ENCODE data around the gene ERC2. TPM values are rescaled to one million over a fixed set of nuclear protein-coding genes. Genes with fewer than 3 reads are reported as not detected.

The ERC2 gene
- total and polyA plus RNA-seq, 2 of the 8 experiments (the other 6 are each of a cell fraction or from before 2014, with no cell fraction given) = 16.4 to 22.8 TPM

DNA sequence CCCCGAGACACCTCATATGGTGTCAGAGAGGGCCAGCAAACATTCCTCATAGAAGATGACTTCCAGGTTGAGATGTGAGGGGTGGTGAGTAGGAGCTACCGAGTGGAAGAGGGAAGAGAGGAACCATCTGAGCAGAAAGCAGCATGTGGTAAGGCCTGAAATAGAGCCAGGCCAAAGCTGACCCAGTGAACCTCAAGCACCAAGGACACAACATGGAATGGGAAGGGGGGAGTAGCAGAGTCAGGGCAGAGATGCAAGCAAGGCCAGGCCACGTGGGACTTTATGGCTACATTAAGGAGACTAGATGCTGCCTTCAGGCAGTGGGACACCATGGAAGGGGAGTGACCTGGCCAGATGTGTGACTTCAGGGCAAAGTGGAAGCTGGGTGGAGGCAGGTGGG lies 942.8 kb downstream of the ERC2 start (continued):
- TF ChIP-seq, protein P1, sequence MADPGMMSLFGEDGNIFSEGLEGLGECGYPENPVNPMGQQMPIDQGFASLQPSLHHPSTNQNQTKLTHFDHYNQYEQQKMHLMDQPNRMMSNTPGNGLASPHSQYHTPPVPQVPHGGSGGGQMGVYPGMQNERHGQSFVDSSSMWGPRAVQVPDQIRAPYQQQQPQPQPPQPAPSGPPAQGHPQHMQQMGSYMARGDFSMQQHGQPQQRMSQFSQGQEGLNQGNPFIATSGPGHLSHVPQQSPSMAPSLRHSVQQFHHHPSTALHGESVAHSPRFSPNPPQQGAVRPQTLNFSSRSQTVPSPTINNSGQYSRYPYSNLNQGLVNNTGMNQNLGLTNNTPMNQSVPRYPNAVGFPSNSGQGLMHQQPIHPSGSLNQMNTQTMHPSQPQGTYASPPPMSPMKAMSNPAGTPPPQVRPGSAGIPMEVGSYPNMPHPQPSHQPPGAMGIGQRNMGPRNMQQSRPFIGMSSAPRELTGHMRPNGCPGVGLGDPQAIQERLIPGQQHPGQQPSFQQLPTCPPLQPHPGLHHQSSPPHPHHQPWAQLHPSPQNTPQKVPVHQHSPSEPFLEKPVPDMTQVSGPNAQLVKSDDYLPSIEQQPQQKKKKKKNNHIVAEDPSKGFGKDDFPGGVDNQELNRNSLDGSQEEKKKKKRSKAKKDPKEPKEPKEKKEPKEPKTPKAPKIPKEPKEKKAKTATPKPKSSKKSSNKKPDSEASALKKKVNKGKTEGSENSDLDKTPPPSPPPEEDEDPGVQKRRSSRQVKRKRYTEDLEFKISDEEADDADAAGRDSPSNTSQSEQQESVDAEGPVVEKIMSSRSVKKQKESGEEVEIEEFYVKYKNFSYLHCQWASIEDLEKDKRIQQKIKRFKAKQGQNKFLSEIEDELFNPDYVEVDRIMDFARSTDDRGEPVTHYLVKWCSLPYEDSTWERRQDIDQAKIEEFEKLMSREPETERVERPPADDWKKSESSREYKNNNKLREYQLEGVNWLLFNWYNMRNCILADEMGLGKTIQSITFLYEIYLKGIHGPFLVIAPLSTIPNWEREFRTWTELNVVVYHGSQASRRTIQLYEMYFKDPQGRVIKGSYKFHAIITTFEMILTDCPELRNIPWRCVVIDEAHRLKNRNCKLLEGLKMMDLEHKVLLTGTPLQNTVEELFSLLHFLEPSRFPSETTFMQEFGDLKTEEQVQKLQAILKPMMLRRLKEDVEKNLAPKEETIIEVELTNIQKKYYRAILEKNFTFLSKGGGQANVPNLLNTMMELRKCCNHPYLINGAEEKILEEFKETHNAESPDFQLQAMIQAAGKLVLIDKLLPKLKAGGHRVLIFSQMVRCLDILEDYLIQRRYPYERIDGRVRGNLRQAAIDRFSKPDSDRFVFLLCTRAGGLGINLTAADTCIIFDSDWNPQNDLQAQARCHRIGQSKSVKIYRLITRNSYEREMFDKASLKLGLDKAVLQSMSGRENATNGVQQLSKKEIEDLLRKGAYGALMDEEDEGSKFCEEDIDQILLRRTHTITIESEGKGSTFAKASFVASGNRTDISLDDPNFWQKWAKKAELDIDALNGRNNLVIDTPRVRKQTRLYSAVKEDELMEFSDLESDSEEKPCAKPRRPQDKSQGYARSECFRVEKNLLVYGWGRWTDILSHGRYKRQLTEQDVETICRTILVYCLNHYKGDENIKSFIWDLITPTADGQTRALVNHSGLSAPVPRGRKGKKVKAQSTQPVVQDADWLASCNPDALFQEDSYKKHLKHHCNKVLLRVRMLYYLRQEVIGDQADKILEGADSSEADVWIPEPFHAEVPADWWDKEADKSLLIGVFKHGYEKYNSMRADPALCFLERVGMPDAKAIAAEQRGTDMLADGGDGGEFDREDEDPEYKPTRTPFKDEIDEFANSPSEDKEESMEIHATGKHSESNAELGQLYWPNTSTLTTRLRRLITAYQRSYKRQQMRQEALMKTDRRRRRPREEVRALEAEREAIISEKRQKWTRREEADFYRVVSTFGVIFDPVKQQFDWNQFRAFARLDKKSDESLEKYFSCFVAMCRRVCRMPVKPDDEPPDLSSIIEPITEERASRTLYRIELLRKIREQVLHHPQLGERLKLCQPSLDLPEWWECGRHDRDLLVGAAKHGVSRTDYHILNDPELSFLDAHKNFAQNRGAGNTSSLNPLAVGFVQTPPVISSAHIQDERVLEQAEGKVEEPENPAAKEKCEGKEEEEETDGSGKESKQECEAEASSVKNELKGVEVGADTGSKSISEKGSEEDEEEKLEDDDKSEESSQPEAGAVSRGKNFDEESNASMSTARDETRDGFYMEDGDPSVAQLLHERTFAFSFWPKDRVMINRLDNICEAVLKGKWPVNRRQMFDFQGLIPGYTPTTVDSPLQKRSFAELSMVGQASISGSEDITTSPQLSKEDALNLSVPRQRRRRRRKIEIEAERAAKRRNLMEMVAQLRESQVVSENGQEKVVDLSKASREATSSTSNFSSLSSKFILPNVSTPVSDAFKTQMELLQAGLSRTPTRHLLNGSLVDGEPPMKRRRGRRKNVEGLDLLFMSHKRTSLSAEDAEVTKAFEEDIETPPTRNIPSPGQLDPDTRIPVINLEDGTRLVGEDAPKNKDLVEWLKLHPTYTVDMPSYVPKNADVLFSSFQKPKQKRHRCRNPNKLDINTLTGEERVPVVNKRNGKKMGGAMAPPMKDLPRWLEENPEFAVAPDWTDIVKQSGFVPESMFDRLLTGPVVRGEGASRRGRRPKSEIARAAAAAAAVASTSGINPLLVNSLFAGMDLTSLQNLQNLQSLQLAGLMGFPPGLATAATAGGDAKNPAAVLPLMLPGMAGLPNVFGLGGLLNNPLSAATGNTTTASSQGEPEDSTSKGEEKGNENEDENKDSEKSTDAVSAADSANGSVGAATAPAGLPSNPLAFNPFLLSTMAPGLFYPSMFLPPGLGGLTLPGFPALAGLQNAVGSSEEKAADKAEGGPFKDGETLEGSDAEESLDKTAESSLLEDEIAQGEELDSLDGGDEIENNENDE (IDR thresholded peaks at IDR 0.05; ENCODE audit: insufficient replicate concordance, low read length) = no peak
- TF ChIP-seq CHD1 (IDR thresholded peaks at IDR 0.05; ENCODE audit: low read depth, low read length) (no peak), CREB1 (IDR thresholded peaks at IDR 0.05) (no peak), PHF8 (conservative IDR thresholded peaks at IDR 0.05; ENCODE audit: low read depth, low read length) (no peak)

All from H1 (cell line).